ENCODE results near the gene SUN5.

SUN5 gene

DNA sequence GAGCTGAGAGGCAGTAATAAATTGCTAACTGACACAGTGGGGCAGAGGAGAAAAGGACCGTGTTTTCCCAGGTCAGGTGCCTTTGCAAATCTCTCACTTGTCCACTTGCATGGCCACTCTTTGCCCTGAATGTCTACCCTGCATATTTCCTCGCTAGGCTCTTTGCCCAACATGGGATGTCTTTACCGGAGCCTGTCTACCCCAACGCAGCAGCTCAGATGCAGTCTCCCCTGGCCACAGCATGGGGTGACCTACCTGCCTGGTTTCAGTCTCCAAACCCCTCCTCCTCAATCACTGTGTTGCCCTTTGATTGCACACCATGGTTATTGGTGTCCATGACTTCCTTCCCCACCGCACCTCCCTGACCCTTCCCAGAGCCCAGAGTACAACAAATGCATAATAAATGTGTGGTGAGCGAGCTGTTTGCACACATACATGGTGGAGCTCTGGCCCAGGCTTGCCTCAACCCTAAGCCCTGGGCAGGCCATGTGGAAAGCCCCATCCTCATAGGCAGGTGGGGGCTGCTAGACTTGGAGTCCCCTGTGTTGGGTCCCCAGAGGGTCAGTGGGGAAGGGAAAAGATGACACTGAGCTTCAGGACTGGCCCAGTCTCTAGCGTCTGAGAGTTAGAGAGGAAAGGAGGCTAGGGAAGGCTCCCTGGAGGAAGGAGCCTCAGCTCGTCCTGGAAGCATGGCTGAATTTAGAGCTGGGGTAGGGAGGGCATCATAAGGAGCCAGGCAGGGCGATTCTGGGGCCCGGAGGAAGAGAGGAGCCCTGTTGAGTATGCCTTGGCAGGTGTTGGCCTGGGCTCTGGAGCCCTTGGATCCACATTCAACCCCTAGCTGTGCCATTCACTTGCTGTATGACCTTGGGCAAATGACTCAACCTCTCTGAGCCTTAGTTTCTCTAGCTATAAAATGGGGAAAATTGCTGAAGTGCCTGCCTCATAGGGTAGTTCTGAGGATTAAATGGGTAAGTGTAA, 22.8 kb upstream of the SUN5 start:
- no peak for DNase-seq

DNA sequence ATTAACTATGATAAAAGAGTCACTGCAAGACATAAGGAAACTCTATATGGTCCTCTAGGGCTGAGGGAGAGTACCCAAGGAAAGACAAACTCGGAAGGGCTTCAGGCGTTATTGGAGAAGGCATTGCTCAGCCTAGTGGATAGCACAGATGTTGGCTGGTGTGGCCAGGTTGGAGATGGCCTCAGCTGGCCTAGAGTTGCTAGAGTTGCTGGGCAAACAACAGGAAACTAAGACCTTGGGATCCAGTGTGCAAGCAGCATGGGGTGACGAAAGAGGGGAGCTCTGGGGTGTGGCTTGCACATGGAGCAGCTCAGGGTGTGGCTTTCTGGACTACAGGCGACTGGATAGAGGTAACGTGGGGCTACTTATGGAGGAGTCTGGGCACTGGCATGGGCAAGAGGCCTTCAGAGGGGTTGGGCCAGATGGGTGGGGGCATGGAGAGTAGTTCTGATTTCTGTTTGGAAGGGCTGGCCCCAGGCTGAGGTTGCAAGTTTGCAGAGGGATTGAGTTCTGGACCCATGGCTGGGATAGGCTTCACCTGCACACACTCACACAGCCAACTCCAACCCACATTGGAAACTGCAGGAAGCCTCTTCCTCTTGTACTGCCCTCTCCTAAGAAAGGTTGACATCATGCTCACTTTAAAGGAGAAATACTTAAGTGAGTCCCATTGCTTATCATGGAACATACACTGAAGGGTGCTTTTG, 22.0 kb upstream of the SUN5 start:
- DNase-seq: no peak

DNA sequence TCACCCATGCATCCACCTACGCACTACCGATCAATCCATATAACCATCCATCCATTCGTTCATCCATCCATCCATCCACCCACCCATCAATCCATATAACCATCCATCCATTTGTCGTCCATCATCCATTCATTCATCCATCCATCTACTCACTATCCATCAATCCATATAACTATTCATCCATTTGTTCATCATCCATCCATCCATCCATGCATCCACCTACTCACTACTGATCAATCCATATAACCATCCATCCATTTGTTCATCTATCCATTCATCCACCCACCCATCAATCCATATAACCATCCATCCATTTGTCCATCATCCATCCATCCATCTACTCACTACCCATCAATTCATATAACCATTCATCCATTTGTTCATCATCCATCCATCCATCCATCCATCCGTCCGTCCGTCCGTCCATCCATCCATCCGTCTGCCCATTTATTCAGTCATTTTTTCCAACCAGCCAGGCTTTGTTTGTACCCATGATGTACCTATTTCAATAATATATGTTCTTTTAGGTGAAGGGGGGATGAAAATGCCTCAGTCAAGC, 21.2 kb upstream of the SUN5 start:
- no peak for DNase-seq

DNA sequence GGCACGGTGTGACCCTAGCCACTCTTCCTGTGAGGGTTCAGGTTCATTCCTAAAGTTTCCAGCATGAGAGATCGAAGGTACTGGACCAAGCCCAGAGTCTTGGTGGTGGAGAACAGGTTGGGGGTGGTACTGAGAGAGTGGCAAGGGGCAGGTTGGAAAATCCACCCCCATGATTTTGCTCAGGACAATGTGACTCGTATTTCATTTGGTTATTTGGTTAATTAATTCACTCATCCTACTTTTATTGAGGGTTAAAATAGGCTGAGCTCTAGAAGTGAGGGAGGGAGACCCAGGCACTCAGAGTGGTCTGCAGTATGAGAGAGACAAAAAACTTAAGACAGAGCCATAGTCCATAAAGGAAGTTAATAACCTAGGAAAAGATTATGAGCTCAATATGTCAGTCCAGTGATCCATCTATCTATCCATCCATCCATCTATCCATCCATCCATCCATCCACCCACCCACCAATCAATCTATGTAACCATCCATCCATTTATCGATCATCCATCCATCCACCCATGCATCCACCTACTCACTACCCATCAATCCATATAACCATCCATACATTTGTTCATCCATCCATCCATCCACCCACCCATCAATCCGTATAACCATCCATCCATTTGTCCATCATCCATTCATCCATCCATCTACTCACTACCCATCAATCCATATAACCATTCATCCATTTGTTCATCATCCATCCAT, 20.5 kb upstream of the SUN5 start:
- DNase-seq: no peak

DNA sequence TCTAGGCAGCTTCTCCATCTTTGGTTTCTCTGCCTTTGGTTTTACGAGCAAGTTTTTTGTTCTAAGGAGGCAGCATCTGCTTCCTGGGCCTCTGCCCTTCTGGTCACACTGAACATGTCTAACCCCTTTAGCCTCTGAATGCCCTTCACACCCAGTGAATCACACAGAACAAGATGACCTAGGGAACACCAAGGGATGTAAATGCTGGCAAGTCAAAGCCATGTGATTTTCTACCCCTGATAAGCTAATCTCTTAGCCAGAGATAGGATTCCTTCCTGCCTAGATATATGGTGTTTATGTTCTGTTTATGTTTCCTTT, 20.0 kb upstream of the SUN5 start:
- DNase-seq: no peak

DNA sequence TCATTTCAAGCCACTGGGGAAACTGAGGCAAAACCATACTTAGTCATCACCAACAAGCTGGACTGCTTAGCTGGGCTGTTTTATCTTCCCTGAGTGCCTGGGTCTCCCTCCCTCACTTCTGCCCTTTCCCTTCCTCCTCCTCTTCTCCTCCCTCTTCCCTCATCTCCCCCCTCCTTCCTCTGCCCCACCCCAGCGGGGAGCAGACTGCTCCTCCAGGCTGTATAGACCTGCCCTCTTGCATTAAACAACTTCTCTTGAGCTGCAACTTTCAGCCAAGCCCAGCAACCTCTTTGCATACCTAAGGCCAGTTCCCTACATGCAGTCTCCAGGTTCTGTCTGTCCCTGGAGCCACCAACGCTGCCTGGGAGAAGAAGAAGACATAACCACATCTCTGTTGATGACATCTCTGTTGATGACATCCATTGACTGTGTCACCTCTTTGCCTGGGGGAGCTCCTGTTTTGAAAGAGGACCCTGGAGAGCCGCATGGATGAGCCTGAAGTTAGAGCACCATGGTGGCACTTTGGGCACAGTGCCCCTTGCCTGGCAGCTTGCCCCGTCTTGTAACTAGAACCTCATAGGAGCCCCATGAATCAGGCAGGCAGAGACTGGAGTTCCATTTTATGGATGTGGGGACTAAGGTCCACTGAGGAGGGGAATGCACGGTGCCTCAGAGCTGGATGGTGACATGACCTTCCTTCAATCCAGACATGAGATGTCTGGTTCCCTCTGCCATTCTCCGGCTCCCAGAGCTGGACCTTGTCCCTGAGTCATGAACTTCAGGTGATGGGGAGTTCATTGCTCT, 19.4 kb upstream of the SUN5 start:
- DNase-seq: no peak

DNA sequence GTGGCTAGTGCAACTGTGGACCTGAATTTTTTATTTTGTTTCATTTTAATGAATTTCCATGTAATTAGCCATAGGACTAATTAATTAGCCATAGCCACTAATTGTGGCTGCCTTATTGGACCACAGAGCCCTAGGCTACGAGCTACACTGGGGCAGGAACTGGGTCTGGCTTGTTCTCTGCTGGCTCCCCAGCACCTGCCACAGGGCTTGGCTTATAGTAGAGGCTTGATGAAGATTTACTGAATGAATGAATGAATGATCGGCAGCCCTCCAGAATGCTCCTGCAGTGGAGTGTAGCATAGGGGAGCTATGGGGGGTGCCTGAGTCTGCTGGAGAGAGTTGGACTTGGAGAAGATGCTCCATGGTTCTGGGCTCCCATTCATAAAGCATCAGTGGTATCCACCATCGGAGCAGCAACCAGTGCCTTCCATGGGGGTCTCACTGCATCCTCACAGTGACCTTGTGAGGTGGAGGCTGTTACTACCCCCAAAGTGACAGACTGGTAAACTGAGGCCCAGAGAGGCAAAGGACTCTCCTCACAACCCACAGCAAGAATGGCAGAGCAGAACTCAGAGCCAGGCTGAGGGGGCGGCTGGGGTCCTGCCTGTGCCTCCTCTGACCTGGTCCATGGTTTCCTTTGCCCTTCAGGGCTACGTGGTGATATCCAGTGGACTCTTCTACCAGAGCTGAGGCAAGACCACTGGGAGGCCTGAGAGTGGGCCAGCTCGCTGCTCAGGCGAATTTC, 18.6 kb upstream of the SUN5 start:
- DNase-seq: no peak

DNA sequence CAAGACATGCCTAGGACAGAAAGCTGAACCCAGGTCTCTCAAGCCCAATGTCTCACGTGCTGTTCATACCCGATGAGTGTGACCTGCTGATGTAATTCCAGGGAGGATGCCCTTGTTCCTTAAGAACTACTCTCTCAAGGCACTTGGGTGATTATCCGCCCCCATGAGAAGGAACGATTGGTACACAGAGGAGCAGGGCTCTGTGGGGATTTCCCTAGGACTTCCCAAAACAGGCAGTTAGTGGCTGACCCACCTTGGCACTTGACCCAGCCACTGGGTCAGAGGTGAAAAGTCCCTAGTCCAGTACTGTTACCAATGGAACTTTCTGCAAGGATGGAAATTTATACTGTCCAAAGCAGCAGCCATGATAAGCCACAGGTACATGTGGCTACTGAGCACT, 18.1 kb upstream of the SUN5 start:
- no peak for DNase-seq

DNA sequence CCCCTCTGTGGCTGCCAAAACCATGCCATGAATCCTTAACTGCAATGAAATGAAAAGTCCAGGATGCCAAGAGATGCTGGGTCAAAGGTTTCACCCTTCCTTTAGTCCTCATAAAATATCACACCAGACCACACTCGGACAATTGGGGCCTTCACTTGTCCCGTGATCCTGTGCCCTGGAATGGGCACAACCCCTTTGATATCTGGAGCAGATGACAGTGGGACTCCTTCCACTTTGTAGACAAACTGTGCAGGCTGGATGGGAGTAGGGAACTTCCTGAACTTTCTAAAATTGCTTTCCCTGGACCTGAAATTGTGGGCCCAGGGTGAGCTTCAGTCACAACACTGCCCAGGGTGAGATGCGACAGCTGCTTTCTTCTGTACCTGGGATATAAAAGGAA, 17.6 kb upstream of the SUN5 start:
- no peak for DNase-seq

DNA sequence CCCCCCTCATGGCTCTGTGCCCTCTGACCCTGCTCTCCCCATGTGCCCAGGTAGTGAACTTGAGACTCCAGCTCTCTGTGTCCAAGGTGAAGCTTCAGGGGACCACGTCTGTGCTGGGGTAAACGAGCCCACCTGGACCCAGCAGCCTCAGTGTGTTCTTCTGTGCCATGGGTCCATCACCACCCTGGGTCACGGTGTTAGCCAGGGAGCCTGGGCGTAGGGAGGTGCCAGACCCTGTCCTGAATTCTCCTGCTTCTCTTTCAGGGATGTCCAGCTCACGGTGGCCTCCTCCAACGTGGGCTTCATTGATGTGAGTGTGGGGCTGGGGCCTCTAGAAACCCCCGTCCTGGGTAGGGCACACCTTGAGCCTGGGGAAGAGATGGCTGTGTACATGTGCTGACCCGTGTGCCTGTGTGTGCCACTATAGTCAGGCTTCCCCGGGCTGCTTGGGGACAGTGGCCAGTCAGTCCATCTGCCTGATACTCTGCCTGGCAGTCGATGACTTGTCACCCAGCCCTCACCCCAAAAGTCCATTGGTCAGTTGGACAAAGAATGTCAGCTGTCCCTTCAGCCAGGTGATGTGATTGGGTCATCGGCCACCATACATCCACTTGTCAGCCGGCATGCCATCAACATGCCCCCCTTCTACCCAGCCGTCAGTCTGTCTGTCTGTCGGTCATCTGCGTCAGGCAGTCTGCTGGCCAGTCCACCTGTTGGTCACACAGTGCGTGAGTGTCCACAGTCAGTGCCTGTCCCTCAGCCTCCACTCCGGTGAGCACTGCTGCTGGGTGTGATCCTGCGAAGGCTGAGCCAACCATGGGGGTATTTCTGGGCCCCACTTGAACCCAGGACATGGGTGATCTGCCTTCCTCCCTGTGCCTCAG, 16.3 kb upstream of the SUN5 start:
- DNase-seq: no peak

DNA sequence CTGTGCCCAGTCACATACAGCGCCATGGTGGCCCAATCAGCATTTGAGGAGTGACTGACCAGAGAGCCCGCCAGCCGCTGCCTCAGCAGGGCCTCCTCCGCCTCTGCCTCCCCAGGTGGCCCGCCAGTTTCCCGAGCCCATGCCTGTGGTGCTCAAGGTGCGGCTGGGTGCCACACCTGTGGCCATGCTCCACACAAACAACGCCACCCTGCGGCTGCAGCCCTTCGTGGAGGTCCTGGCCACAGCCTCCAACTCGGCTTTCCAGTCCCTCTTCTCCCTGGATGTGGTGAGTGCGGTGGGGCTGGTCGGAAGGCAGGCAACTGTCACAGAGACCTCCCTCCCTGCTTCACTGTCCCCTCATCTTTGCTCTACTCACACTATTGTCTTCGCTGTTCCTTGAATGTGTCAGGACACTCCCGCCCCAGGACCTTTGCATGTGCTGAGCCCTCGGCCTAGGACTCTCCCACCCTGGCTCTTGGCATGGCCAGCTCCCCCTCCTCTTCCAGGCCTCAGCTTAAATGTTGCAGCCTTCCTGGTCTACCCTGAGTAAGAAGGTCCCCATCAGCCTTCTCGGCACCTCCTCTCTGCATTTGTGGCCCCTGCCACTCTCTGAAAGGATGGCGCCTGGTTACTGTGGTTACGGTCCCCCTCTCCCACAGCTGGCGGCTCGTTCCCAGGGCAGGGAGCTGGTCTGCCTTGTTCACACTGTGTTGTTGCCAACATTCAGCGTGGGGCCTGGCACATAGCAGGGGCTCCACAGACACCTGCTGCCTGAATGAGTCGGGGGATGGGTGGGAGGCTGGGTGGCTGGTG, 15.4 kb upstream of the SUN5 start:
- DNase-seq: no peak

DNA sequence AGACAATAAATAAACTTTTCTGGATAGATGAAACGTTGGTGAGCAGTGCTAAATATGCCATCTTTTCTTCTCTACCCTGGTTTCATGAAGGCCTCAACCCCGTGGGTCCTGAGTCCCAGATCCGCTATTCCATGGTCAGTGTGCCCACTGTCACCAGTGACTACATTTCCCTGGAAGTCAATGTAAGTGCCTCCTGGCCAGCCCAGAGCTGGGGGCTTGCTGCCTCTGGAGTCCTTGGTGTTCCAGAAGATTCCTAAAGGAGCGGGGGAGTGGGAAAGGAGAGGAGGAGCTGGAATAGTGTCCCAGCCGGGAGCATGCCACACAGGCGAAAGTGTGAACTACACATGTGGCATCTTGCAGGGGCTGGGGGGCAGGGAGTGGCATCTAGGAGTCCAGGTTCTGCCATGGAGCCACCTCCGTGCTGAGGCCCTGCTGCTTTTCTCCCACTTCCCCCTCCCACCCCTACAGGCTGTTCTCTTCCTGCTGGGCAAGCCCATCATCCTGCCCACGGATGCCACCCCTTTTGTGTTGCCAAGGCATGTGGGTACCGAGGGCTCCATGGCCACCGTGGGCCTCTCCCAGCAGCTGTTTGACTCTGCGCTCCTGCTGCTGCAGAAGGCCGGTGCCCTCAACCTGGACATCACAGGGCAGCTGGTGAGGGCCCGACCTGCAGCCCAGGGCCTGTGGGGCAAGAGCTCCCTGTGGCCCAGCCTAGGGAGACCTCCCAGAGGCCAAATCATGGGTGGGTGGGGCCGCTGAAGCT, 14.1 kb upstream of the SUN5 start:
- DNase-seq: no peak

DNA sequence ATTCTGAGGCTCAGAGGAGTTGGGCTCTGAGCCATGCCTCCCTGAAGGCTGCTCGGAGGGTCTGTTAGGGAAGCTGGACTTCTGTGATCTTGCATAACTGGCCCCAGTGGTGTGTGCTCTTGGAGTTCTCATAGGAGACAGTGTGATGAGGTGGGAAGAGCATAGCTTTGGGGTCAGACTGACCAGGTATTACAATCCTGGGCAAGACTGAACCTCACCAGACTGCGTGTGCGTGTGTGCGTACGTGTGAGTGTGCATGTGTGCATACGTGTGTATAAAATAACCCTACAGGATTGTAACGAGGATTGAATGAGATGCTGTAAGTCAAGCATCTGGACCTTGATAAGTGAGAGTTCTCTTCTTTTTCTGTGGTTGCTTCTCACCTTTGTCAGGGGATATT, 13.3 kb upstream of the SUN5 start:
- DNase-seq: no peak

DNA sequence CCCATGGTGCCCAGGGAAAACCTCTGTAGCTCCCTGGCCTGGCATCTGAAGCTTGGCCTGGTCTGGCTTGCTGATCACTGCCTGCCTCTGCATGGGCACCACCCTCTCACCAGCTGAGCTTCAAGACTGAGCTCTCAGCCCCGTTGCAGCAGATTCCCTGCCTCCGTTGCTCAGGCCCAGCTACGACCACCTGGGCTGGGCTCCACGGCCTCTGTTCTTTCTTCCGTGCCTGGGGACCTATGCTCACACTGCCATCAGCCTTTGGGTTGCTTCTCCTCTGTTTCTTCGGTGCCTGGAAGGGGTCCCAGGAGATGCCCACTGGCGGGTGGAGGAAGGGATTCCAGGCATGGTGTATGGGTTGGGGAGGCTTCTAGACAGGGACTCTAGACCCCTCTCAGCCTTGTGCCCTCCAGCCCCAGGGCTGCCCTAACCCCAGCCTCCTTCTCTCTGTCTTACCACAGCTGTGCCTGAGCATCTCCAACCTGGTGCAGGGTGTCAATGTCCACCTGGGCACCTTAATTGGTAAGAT, 12.4 kb upstream of the SUN5 start:
- DNase-seq: no peak

DNA sequence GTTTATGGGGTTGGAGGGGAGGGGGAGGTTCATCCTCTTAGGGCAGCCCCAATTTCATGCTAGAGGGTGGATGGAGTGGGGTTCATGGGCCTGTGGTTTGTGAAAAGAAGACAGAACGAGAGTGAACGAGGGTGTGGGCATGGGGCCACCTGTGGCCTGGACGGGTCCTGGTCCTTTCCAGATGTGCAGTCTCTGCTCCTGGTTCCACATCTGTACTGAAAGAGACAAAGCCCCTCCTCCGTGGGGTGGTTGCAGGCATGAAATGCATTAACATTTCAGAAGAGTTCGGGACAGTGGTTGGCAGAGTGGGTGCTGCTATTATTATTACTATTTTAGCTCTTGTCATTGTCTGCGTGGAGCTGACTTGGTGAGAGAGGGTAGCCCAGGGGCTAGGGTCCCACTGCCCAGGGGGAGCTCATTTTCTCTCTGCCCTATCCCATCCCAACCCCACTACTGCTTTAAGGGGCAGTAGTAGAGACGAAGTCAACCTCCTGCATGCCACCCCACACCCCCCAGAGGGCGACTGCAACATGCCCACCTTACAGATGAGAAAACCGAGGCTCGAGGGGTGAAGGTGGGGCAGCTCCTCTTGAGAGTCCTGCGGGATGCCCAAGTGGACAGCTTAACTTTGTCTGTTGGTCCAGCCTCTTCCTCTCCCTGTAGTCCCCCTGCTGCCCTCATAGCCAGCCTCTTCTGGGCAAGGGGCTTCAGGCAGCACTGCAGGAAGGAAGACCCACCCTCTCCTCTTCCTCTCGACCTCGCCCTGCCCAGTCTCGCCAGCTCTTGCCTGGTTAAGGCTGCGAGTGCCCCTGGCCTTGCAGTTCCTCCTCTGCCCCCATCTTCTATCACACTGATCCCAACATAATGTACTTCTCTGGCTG, 11.7 kb upstream of the SUN5 start:
- DNase-seq: no peak

DNA sequence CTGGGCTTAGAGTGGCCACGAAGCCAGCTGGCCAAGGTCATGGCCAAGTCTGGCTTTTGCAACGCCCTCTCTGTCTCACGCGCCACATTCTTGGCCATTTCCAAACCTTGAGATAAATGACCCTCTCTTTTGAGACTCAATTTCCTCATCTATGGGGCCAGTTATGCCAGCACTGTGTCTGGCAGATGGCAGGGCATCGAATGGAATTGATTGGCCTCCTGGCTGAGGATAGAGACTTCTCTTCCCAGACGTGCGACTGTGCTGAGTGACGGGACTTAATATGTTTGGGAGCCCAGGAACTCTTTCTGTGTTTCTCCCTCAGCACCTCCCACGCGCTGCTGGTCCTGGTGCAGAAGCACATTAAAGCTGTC, 10.9 kb upstream of the SUN5 start:
- DNase-seq: no peak

DNA sequence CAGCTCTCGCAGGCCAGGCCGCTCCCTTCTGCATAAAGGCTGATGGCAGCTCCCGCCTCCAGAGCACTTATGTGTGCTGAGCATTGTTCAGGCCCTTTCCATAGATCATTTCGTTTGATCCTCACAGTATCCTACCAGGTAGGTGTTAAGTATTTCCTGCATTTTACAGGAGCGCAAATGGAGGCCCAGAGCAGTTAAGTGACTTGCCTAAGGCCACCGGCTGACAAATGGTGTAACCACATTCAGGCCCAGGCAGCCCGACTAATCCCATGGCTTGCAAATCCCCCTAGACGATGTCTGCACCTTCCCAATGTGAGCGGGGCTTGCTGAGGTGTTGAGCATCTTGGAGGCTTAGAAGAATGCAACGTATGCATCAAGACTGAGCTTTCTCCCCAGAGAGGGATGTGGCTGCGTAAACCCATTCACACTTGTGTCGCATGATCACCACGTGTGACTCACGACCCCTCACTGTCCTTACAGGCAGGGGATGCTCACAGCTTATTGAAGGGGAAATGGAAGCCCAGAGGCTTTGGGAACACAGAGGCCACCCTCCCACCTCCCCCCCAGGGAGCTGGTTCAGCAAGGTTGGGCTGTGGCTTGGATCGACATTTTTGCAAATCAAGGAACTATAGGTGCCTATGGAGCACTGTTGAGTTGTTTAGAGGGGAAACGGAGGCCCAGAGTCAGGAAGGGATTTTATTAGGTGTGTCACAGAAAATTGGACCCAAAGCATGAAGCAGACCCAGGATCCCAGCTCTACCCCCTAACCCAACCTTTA, 10.3 kb upstream of the SUN5 start:
- no peak for DNase-seq

Measured in T-helper 9 cell (primary cell).